ENCODE measurements around the gene SP5. TPM values are rescaled to one million over a fixed set of nuclear protein-coding genes. Genes with fewer than 3 reads are reported as not detected.

Gene SP5
- total and polyA plus RNA-seq, 9 of the 15 experiments (the other 6 are each of a cell fraction or from before 2014, with no cell fraction given): 0.03 to 1.7 (median 0.16) TPM; not detected in 1

GRCh38 chr2:170739048-170739447 is 23.9 kb downstream of the SP5 start (continued):
- TF ChIP-seq ZNF655 (CRISPR knock-in tag; IDR thresholded peaks at IDR 0.05) (no peak), SMAD2 (IDR thresholded peaks at IDR 0.05; ENCODE audit: low read depth, low read length) (no peak), RBM15 (IDR thresholded peaks at IDR 0.05; ENCODE audit: insufficient read depth, low read length) (no peak)

- no peak for DNase-seq (ENCODE audit: extremely low read depth in 1 of 4, low spot score in 3 of 4)
- Histone ChIP-seq H2AFZ (ENCODE audit: low read depth, low read length) (no peak overlapping the region), H3K27me3 (ENCODE audit: control insufficient read depth in 2 of 2, insufficient read depth in 2 of 2, low read length in 2 of 2) (no peaks in the 10 kb centered on the region), H3K4me1 (replicated peaks in 1 of 2; ENCODE audit: control insufficient read depth in 2 of 2, insufficient read depth in 2 of 2, low read length in 2 of 2) (peaks cover 30 to 40% of the 10 kb centered on the region in 2 experiments; a peak in 4 of 5 replicates), H3K4me2 (ENCODE audit: insufficient read depth, low read length) (no peak overlapping the region), H3K9ac (ENCODE audit: insufficient read depth in 1 of 2, low read depth in 2 of 2, low read length in 2 of 2) (no peak overlapping the region), H3K36me3 (ENCODE audit: control insufficient read depth, insufficient read depth, low read length) (no peaks in the 10 kb centered on the region), H3K27ac (ENCODE audit: extremely low read depth, low read depth, low read length) (no peak overlapping the region), H3K9me1 (ENCODE audit: control insufficient read depth, insufficient read depth, low read length) (no peaks in the 10 kb centered on the region), H3K79me2 (ENCODE audit: control insufficient read depth, insufficient read depth, low read length) (no peaks in the 10 kb centered on the region), H3K9me3 (replicated peaks; ENCODE audit: control insufficient read depth, insufficient read depth, low read depth, low read length) (0 out of 2 replicates have a peak, but pooled peaks cover 4% of the 10 kb centered on the region), H4K20me1 (replicated peaks; ENCODE audit: control insufficient read depth, insufficient read depth, low read length) (no peaks in the 10 kb centered on the region), H3K4me3 (no peak overlapping the region)
- BruUV-seq (replicated peaks): no TSS peak
- TF ChIP-seq KLF10 (CRISPR knock-in tag; IDR thresholded peaks at IDR 0.05) (no peak), SPI1 (IDR thresholded peaks at IDR 0.05; ENCODE audit: borderline replicate concordance, low read depth, low read length) (peak; percentile 97)
- in situ Hi-C loops (cut with MboI) (no loop called here), intact Hi-C loops (cut with micrococcal nuclease) (no loop called here)
- no peak for FAIRE-seq
- ChIA-PET POLR2A (interaction anchor here (1.2 to 1.8 kb wide), 3 partner anchors 9 to 44 kb away, joined by 3 to 7 read pairs (median 3); no protein-coding TSS in a partner anchor), CTCF (ENCODE audit: low intra/inter-chr PET ratio) (no interaction called here)
- ATAC-seq: no peak
- WGBS (ENCODE audit: insufficient coverage, low coverage, missing lambda C conversion rate): 78% methylated on average over 3 of the region's 3 CpGs
Measured at GRCh38 chr2:170739507-170740046, 24.4 kb downstream of the SP5 start.
